ENCODE data around the gene GFOD1. TPM values are rescaled to one million over a fixed set of nuclear protein-coding genes. Genes with fewer than 3 reads are reported as not detected.
"Not testable (repeated sequence)": the region's sequence is repeated elsewhere in the genome, so short reads cannot be mapped to it uniquely, and the experiment has no call there.

Gene GFOD1
- total RNA-seq, 4 donors from 2014 or later = 21.8 to 49.4 (median 31.1) TPM

DNA sequence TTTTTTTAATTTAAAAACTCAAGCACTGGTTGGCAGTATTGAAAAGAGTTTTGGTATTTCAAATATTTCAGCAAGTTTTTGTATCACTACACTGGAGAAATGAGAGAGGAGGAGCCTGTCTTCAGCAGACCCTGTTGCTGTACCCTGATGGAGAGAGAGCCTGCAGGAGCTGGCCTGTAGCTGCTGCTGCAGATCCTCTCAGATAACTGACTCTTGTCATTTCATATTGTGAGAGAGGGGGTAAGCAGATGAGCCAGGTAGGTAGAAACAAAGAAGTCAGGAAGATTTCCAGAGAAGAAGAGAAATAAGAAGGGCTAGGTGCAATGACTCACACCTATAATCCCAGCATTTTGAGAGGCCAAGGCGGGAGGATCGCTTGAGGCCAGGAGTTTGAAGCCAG lies 94.9 kb downstream of the GFOD1 start:
- no peaks in the 10 kb centered on the region for H3K27me3 ChIP-seq
- H3K4me3 ChIP-seq = no peak overlapping the region
- H3K36me3 ChIP-seq = no peaks in the 10 kb centered on the region
- H3K9me3 ChIP-seq = peaks cover 0 to 5% (median 0%) of the 10 kb centered on the region in 4 donors
- no peak for DNase-seq (ENCODE audit: low spot score in 2 of 2)
- H3K4me1 ChIP-seq = peaks cover 0 to 26% (median 12%) of the 10 kb centered on the region in 4 donors
- WGBS, 2 donors = 48 to 50% methylated on average over 2 of the region's 2 CpGs
- TF ChIP-seq POLR2A (IDR thresholded peaks at IDR 0.05) = no peak
- TF ChIP-seq, protein P1, sequence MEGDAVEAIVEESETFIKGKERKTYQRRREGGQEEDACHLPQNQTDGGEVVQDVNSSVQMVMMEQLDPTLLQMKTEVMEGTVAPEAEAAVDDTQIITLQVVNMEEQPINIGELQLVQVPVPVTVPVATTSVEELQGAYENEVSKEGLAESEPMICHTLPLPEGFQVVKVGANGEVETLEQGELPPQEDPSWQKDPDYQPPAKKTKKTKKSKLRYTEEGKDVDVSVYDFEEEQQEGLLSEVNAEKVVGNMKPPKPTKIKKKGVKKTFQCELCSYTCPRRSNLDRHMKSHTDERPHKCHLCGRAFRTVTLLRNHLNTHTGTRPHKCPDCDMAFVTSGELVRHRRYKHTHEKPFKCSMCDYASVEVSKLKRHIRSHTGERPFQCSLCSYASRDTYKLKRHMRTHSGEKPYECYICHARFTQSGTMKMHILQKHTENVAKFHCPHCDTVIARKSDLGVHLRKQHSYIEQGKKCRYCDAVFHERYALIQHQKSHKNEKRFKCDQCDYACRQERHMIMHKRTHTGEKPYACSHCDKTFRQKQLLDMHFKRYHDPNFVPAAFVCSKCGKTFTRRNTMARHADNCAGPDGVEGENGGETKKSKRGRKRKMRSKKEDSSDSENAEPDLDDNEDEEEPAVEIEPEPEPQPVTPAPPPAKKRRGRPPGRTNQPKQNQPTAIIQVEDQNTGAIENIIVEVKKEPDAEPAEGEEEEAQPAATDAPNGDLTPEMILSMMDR (IDR thresholded peaks at IDR 0.05) = no peak
- TF ChIP-seq EP300 (IDR thresholded peaks at IDR 0.05) = no peak
- no peak overlapping the region for H3K27ac ChIP-seq

DNA sequence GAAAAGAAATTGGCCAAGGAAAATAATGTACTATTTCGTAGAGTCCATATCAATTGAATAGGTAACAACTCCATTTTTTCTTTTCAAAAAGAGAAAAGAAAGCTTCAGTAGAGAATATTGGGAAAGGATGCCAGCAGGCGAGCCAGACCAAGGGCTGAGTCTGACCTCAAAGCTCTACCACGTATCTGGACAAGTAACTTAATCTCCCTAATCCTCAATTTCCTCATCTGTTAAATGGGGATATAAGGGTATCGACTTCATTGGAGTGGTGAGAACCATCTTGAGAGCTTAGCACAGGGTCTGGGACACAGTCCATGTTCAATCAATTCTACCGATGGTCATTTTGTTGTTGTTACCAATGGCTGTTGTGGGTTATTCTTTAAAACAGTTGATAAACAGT lies 95.9 kb downstream of the GFOD1 start:
- Histone ChIP-seq H3K4me1 (peaks cover 0 to 18% (median 12%) of the 10 kb centered on the region in 4 donors), H3K9me3 (peaks cover 0 to 5% (median 0%) of the 10 kb centered on the region in 4 donors), H3K4me3 (no peak overlapping the region), H3K36me3 (no peaks in the 10 kb centered on the region), H3K27me3 (no peaks in the 10 kb centered on the region), H3K27ac (no peak overlapping the region)
- DNase-seq (ENCODE audit: low spot score in 2 of 2) = no peak
- WGBS, 2 donors = 93 to 95% methylated on average over 5 of the region's 5 CpGs
- TF ChIP-seq POLR2A (IDR thresholded peaks at IDR 0.05) = no peak
- TF ChIP-seq EP300 (IDR thresholded peaks at IDR 0.05) = no peak
- TF ChIP-seq, protein P1 (IDR thresholded peaks at IDR 0.05) = no peak

DNA sequence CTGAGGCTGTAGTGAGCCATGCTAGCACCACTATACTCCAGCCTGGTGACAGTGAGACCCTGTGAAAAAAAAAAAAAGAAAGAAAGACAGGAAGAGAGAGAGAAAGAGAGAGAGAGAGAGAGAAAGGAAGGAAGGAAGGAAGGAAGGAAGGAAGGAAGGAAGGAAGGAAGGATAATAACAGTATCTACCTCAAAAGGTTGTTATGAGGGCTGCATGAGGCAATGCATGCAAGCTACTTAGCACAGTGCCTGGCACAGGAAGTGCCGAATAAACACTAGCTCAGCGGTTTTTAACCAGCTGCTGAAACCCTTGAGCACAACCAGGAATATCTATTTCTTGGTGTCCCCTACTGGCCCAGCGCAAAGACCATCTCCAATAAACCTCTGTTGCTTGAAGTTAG lies 96.7 kb downstream of the GFOD1 start:
- TF ChIP-seq POLR2A (IDR thresholded peaks at IDR 0.05) = no peak
- no peak for TF ChIP-seq EP300 (IDR thresholded peaks at IDR 0.05)
- TF ChIP-seq, protein P1 (IDR thresholded peaks at IDR 0.05) = no peak
- no peak overlapping the region for H3K27ac ChIP-seq
- DNase-seq (ENCODE audit: low spot score in 2 of 2) = no peak
- peaks cover 0 to 9% (median 6%) of the 10 kb centered on the region in 4 donors for H3K4me1 ChIP-seq
- no peaks in the 10 kb centered on the region for H3K36me3 ChIP-seq
- WGBS, 2 donors = 53 to 68% methylated on average over 3 of the region's 3 CpGs
- no peak overlapping the region for H3K4me3 ChIP-seq
- no peaks in the 10 kb centered on the region for H3K27me3 ChIP-seq
- H3K9me3 ChIP-seq = peaks cover 0 to 5% (median 0%) of the 10 kb centered on the region in 4 donors

DNA sequence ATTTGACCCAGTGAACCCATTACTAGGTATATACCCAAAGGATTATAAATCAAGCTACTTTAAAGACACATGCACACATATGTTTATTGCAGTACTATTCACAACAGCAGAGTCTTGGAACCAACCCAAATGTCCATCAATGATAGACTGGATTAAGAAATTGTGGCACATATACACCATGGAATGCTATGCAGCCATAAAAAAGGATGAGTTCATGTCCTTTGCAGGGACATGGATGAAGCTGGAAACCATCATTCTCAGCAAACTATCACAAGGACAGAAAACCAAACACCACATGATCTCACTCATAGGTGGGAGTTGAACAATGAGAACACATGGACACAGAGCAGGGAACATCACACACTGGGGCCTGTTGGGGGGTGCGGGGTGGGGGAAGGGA lies 98.2 kb downstream of the GFOD1 start:
- not testable (repeated sequence) for H3K36me3 ChIP-seq; H3K27me3 ChIP-seq; H3K9me3 ChIP-seq; H3K4me3 ChIP-seq; H3K4me1 ChIP-seq; DNase-seq (ENCODE audit: low spot score in 2 of 2); H3K27ac ChIP-seq
- 95 to 100% methylated on average over 1 of the region's 1 CpG for WGBS, 2 donors

DNA sequence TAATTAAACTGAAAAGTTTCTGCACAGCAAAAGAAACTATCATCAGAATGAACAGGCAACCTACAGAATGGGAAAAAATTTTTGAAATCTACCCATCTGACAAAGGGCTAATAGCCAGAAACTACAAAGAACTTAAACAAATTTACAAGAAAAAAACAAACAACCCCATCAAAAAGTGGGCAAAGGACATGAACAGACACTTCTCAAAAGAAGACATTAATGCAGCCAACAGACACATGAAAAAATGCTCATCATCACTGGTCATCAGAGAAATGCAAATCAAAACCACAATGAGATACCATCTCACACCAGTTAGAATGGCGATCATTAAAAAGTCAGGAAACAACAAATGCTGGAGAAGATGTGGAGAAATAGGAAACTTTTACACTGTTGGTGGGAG lies 98.6 kb downstream of the GFOD1 start:
- DNase-seq (ENCODE audit: low spot score in 2 of 2); H3K36me3 ChIP-seq; H3K4me1 ChIP-seq; H3K9me3 ChIP-seq; H3K4me3 ChIP-seq; H3K27me3 ChIP-seq; H3K27ac ChIP-seq: not testable (repeated sequence)
- 93 to 97% methylated on average over 1 of the region's 1 CpG for WGBS, 2 donors

DNA sequence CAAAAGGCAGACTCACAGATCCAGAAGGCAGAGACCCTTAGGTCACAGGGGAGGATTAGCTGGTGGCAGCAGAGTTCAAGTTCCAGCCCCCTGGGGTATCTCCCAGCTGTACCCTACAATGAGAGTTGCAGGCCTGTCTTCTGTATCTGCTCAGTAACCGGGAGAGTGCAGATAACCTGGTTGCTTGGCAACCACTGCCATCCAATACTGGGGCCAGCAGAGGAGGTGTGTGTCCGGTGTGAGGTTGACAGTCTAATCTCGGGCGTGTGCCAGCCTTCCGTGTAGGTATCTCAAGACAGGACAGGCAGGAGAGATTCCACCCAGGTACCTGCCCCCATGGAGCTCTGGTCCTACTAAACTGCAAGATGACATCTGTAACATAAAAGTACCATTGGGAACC lies 102.4 kb downstream of the GFOD1 start:
- 75 to 79% methylated on average over 3 to 5 of the region's 5 CpGs for WGBS, 2 donors
- H3K4me3 ChIP-seq = no peak overlapping the region
- H3K9me3 ChIP-seq = peaks cover 0 to 5% (median 0%) of the 10 kb centered on the region in 4 donors
- no peak for DNase-seq (ENCODE audit: low spot score in 2 of 2)
- H3K27me3 ChIP-seq = no peaks in the 10 kb centered on the region
- no peak for TF ChIP-seq POLR2A (IDR thresholded peaks at IDR 0.05)
- TF ChIP-seq, protein P1 (IDR thresholded peaks at IDR 0.05) = no peak
- no peak for TF ChIP-seq EP300 (IDR thresholded peaks at IDR 0.05)
- H3K4me1 ChIP-seq = peaks cover 0 to 18% (median 12%) of the 10 kb centered on the region in 4 donors
- no peaks in the 10 kb centered on the region for H3K36me3 ChIP-seq
- H3K27ac ChIP-seq = no peak overlapping the region
